ENCODE results near the gene UBE2G1. TPM values are rescaled to one million over a fixed set of nuclear protein-coding genes. Genes with fewer than 3 reads are reported as not detected.

UBE2G1 gene
- total and polyA plus RNA-seq, 9 of the 15 experiments (the other 6 are each of a cell fraction or from before 2014, with no cell fraction given): 10.1 to 65.9 (median 29.7) TPM

GRCh38 chr17:4293572-4293971 lies 72.9 kb downstream of the UBE2G1 start (continued):
- TF ChIP-seq AFF4 (CRISPR knock-in tag; IDR thresholded peaks at IDR 0.05): no peak
- no peak for TF ChIP-seq CREB1 (IDR thresholded peaks at IDR 0.05)
- TF ChIP-seq CREB1 (CRISPR knock-in tag; IDR thresholded peaks at IDR 0.05): no peak
- TF ChIP-seq ZNF830 (CRISPR knock-in tag; IDR thresholded peaks at IDR 0.05): no peak
- TF ChIP-seq ZNF609 (CRISPR knock-in tag; IDR thresholded peaks at IDR 0.05; ENCODE audit: borderline replicate concordance): no peak
- TF ChIP-seq NCOA6 (IDR thresholded peaks at IDR 0.05): no peak
- no peak for TF ChIP-seq CREB3 (tag; conservative IDR thresholded peaks at IDR 0.05; ENCODE audit: low read depth)

Measured in K562 (cell line).